GM12878 (cell line): ENCODE measurements around the gene UBE2E2. TPM values are rescaled to one million over a fixed set of nuclear protein-coding genes. Genes with fewer than 3 reads are reported as not detected.

ENCODE experiments used
- ATAC-seq: fragments of 200-7000 bp; cut with Tn5 transposase; 3 replicates; pipeline ENCODE4 v1.9.1; 2020; ENCODE audit warnings: mild to moderate bottlenecking, moderate library complexity
- BruUV-seq: library from RNA; stranded (reverse); fragments of 400-500 nt; replicated peaks from 2 replicates; lab custom pipeline; 2021; lab: Mats Ljungman, UMichigan
- CTCF ChIA-PET: fragments of 300-600 bp; sonication (Branson Sonifier 250); formaldehyde crosslinking; extraction: SDS; loops from one replicate; lab custom pipeline; 2021; ENCODE audit warnings: inconsistent platforms; lab: Yijun Ruan, JAX
- POLR2A ChIA-PET: fragments of 350-600 bp; formaldehyde crosslinking; extraction: SDS; loops from one replicate; lab custom pipeline; 2021; ENCODE audit warnings: inconsistent platforms; lab: Charles Lee
- RAD21 ChIA-PET: fragments of 300-600 bp; sonication (Branson Sonifier 250); formaldehyde crosslinking; loops from one replicate; lab custom pipeline; 2023; ENCODE audit warnings: antibody characterized with exemption; ENCODE audit not compliant: unreplicated experiment; lab: Charles Lee
- SMC1A ChIA-PET: fragments of 300-600 bp; sonication (Branson Sonifier 250); formaldehyde crosslinking; loops from one replicate; lab custom pipeline; 2023; ENCODE audit not compliant: unreplicated experiment, uncharacterized antibody; lab: Charles Lee
- DNase-seq: peaks from one replicate; pipeline ENCODE4 v3.0.0-alpha.2; 2011; ENCODE audit warnings: low read depth, low spot score
- FAIRE-seq: peaks from 3 replicates; lab custom pipeline; 2011; peaks lifted over from hg19 to GRCh38; lab: Jason Lieb, UNC
- H2AFZ ChIP-seq: 2 replicates; pipeline ENCODE4 v1.6.0; 2011; ENCODE audit warnings: low read depth, low read length, control low read depth; ENCODE audit not compliant: control insufficient read depth
- H3K27ac ChIP-seq: 2 replicates; pipeline ENCODE4 v1.5.1; 2011; ENCODE audit warnings: control low read depth; ENCODE audit not compliant: control insufficient read depth, insufficient read depth
- H3K27me3 ChIP-seq, 2 experiments: replicated peaks in 1 of 2; 2 replicates each; pipeline versions ENCODE4 v1.6.0 to v1.6.1; 2011; ENCODE audit warnings: low read length in 1 of 2; ENCODE audit not compliant: control insufficient read depth in 2 of 2, insufficient read depth in 2 of 2
- H3K36me3 ChIP-seq, 2 experiments: 2 replicates each; pipeline ENCODE4 v1.5.1; 2011; ENCODE audit warnings: low read length in 1 of 2; ENCODE audit not compliant: control insufficient read depth in 2 of 2, insufficient read depth in 2 of 2
- H3K4me1 ChIP-seq: 2 replicates; pipeline ENCODE4 v1.6.1; 2011; ENCODE audit warnings: mild to moderate bottlenecking, low read length, moderate library complexity, mixed read lengths; ENCODE audit not compliant: control insufficient read depth, insufficient read depth
- H3K4me2 ChIP-seq: 2 replicates; pipeline ENCODE4 v1.6.0; 2011; ENCODE audit warnings: control low read depth; ENCODE audit not compliant: control insufficient read depth, insufficient read depth
- H3K4me3 ChIP-seq: fragments of 200-600 bp; sonication (generic); 2 replicates; pipeline ENCODE4 v1.5.1; 2016
- H3K79me2 ChIP-seq: 2 replicates; pipeline ENCODE4 v1.6.0; 2011; ENCODE audit warnings: low read length; ENCODE audit not compliant: control insufficient read depth, insufficient read depth
- H3K9ac ChIP-seq: 2 replicates; pipeline ENCODE4 v1.8.0; 2011; ENCODE audit warnings: low read length, control low read depth, mixed read lengths; ENCODE audit not compliant: control insufficient read depth, insufficient read depth
- H3K9me3 ChIP-seq: replicated peaks from 3 replicates; pipeline ENCODE4 v1.5.1; 2011; ENCODE audit warnings: mild to moderate bottlenecking, low read length; ENCODE audit not compliant: control insufficient read depth, insufficient read depth
- H4K20me1 ChIP-seq: 2 replicates; pipeline ENCODE4 v1.6.0; 2011; ENCODE audit not compliant: control insufficient read depth, insufficient read depth
- ETV6 ChIP-seq, 2 experiments: fragments of 450-650 bp in 1 of 2; IDR thresholded peaks in 1 of 2; conservative IDR thresholded peaks in 1 of 2; 2 replicates each; pipeline ENCODE4 v1.6.1; 2014; ENCODE audit warnings: antibody characterized with exemption in 1 of 2, borderline replicate concordance in 1 of 2, low read depth in 1 of 2, mild to moderate bottlenecking in 1 of 2, moderate library complexity in 1 of 2
- NR2F1 ChIP-seq: fragments of 450-650 bp; conservative IDR thresholded peaks from 2 replicates; pipeline ENCODE4 v1.6.1; 2017; ENCODE audit warnings: mild to moderate bottlenecking
- WGBS: methylation state at CpG from one replicate; pipeline ENCODE4 v1.1.6; 2016; ENCODE audit warnings: low lambda C conversion rate; ENCODE audit not compliant: insufficient replicate concordance, insufficient coverage; ENCODE audit errors: missing lambda C conversion rate; 5-methylcytosine and 5-hydroxymethylcytosine counted together
- in situ Hi-C: fragments of 300-500 bp; cut with MboI; formaldehyde crosslinking; loops from 9 replicates; pipeline ENCODE4 v1.14.3; 2018; ENCODE audit warnings: mixed read lengths
- intact Hi-C: fragments of 100-400 bp; cut with micrococcal nuclease; formaldehyde crosslinking; loops from one replicate; pipeline ENCODE4 v1.14.2; 2022; ENCODE audit not compliant: unreplicated experiment
- polyA plus RNA-seq, 11 experiments: library from polyadenylated mRNA; depleted of rRNA in 4 of 11; unstranded in 6 of 11; stranded (reverse) in 5 of 11; fragments of >200 nt; fragmentation: Nextera tagmentation in 4 of 11; fragmentation: Illumina TruSeq in 1 of 11; extraction: Ambion mirVana in 4 of 11; extraction: Trizol in 1 of 11; gene quantifications; 1 replicate in 1 of 11; 2 replicates in 10 of 11; pipeline versions ENCODE4 v1.2.1 to v1.2.3, GENCODE V29; 2011 to 2016; ENCODE audit warnings: inconsistent platforms in 2 of 11, missing spikeins in 2 of 11, low read depth in 1 of 11
- total RNA-seq, 4 experiments: library from RNA; depleted of rRNA in 3 of 4; stranded (reverse); fragments of >200 nt in 3 of 4; fragmentation: Illumina TruSeq in 1 of 4; extraction: Trizol in 1 of 4; gene quantifications; 2 replicates each; pipeline versions ENCODE4 v1.2.1 to v1.2.3, GENCODE V29; 2013 to 2021

UBE2E2 gene
- total and polyA plus RNA-seq, 10 of the 15 experiments (the other 5 are each of a cell fraction or from before 2014, with no cell fraction given): 8.7 to 71.0 (median 36.4) TPM

- Histone ChIP-seq H3K79me2 (no peaks in the 10 kb centered on the region), H3K4me3 (no peak overlapping the region), H3K9me3 (peaks cover 1% of the 10 kb centered on the region; the same call in 2 of the 3 replicates), H3K27me3 (no peaks in the 10 kb centered on the region), H4K20me1 (no peaks in the 10 kb centered on the region), H3K9ac (no peak overlapping the region), H3K27ac (peak overlapping the region; percentile 17), H3K36me3 (peaks cover 0 to 2% of the 10 kb centered on the region in 2 experiments; a peak in 1 of 4 replicates), H3K4me1 (peaks cover 37% of the 10 kb centered on the region), H2AFZ (peak overlapping the region; percentile 45; the same call in 1 of the 2 replicates), H3K4me2 (no peak overlapping the region)
- in situ Hi-C loops: no loop called here
- POLR2A ChIA-PET: no interaction called here
- SMC1A ChIA-PET: interaction anchor here (0.7 to 3.6 kb wide), 19 partner anchors 14 to 372 kb away, joined by 3 to 24 read pairs (median 5); no protein-coding TSS in a partner anchor
- DNase-seq (no peak), ATAC-seq (peak; percentile 17), FAIRE-seq (no peak)
- intact Hi-C loops: loop anchor here (5.0 kb wide), 4 partner anchors 61 to 389 kb away; partner anchors contain the start of genes UBE2E1 and UBE2E2
- RAD21 ChIA-PET: interaction anchor here (0.6 to 2.5 kb wide), 11 partner anchors 18 to 386 kb away, joined by 3 to 13 read pairs (median 5); no protein-coding TSS in a partner anchor
- CTCF ChIA-PET: interaction anchor here (0.8 to 1.8 kb wide), 7 partner anchors 9 to 170 kb away, joined by 3 to 7 read pairs (median 3); no protein-coding TSS in a partner anchor
- TF ChIP-seq NR2F1 (no peak), ETV6 (conservative IDR thresholded peaks at IDR 0.05 in 1 of 2, IDR thresholded peaks at IDR 0.05 in 1 of 2; ENCODE audit: borderline replicate concordance in 1 of 2, low read depth in 1 of 2) (0 out of 4 replicates have a peak, but pooled peaks of 1 of the 2 experiments have one; percentile 1)
- no TSS peak for BruUV-seq
- WGBS: 46% methylated on average over 2 of the region's 2 CpGs
Measured at GRCh38 chr3:23591374-23591773, 388.2 kb downstream of the UBE2E2 start.
